Measurements from ENCODE around the gene HMBS. TPM values are rescaled to one million over a fixed set of nuclear protein-coding genes. Genes with fewer than 3 reads are reported as not detected.

The HMBS gene
- total and polyA plus RNA-seq, 2 of the 8 experiments (the other 6 are each of a cell fraction or from before 2014, with no cell fraction given) = 69.3 to 109 TPM

GRCh38 chr11:119092880-119093842 is 8.5 kb downstream of the HMBS start:
- peaks cover 8 to 58% (median 28%) of the 10 kb centered on the region in 4 experiments; a peak in 6 of 8 replicates for H3K36me3 ChIP-seq (ENCODE audit: control insufficient read depth in 2 of 4, insufficient read depth in 4 of 4, low read length in 3 of 4)
- ChIA-PET CTCF (ENCODE audit: partially characterized antibody) (interaction anchor here (0.6 to 1.6 kb wide), 9 partner anchors 9 to 304 kb away, joined by 3 to 5 read pairs (median 3); partner anchors contain the start of genes CBL and NLRX1), POLR2A (ENCODE audit: partially characterized antibody) (interaction anchor here (0.7 to 8.6 kb wide), 26 partner anchors 8 to 224 kb away, joined by 3 to 141 read pairs (median 8); partner anchors contain the start of genes ABCG4, C2CD2L, CBL and DPAGT1)
- H3K4me2 ChIP-seq (ENCODE audit: insufficient read depth in 1 of 2, low read depth in 2 of 2, low read length in 2 of 2) = peak overlapping the region; percentile 95 to 96
- no peak overlapping the region for H3K27ac ChIP-seq (ENCODE audit: low read depth, low read length)
- peak overlapping the region; percentile 89 to 98 (median 95) for H3K9ac ChIP-seq (replicated peaks in 1 of 4; ENCODE audit: extremely low read depth in 1 of 4, low read depth in 3 of 4, low read length in 3 of 4)
- no peak for FAIRE-seq
- H4K8ac ChIP-seq (ENCODE audit: extremely low read depth, insufficient read depth, low read length) = no peak overlapping the region
- no peak overlapping the region for H2BK15ac ChIP-seq (ENCODE audit: low read length)
- peaks cover 0 to 13% (median 3%) of the 10 kb centered on the region in 4 experiments; a peak in 5 of 7 replicates for H3K4me1 ChIP-seq (replicated peaks in 1 of 4; ENCODE audit: control insufficient read depth in 3 of 4, insufficient read depth in 4 of 4, low read length in 3 of 4)
- peak overlapping the region; percentile 85 to 97 (median 92) for H3K4me3 ChIP-seq (ENCODE audit: extremely low read depth in 1 of 4, insufficient read depth in 2 of 4, low read depth in 3 of 4, low read length in 4 of 4)
- H2BK20ac ChIP-seq (ENCODE audit: low read length) = no peak overlapping the region
- peaks cover 10% of the 10 kb centered on the region for H3K79me1 ChIP-seq (ENCODE audit: low read depth, low read length)
- no peak overlapping the region for H3K23ac ChIP-seq (ENCODE audit: insufficient read length)
- H3K27me3 ChIP-seq (replicated peaks in 1 of 4; ENCODE audit: control insufficient read depth in 3 of 4, extremely low read depth in 1 of 4, insufficient read depth in 3 of 4, low read length in 3 of 4) = no peaks in the 10 kb centered on the region
- WGBS, 2 experiments (ENCODE audit: extremely low coverage in 1 of 2, insufficient coverage in 1 of 2, insufficient read length in 1 of 2, insufficient replicate concordance in 2 of 2, low coverage in 1 of 2, low lambda C conversion rate in 2 of 2, missing lambda C conversion rate in 1 of 2) = 74% methylated on average over 12 of the region's 12 CpGs; no CpG with 5 or more reads in 1 of the 2 experiments
- no peak overlapping the region for H4K91ac ChIP-seq (replicated peaks; ENCODE audit: insufficient read length, low read length)
- no peak overlapping the region for H2AFZ ChIP-seq (ENCODE audit: low read length)
- H3K9me3 ChIP-seq (ENCODE audit: insufficient read depth in 2 of 2, low read depth in 1 of 2, low read length in 1 of 2) = no peaks in the 10 kb centered on the region
- no peak overlapping the region for H3K4ac ChIP-seq (replicated peaks; ENCODE audit: insufficient read length, low read depth, low read length)
- no peak overlapping the region for H2BK12ac ChIP-seq (ENCODE audit: low read depth, low read length)
- peaks cover 16 to 18% of the 10 kb centered on the region in 2 experiments for H4K20me1 ChIP-seq (replicated peaks in 1 of 2; ENCODE audit: control insufficient read depth in 1 of 2, insufficient read depth in 2 of 2, low read length in 2 of 2)
- H3K56ac ChIP-seq (replicated peaks; ENCODE audit: insufficient read length, low read depth, low read length) = no peak overlapping the region
- no peak overlapping the region for H2AK5ac ChIP-seq (ENCODE audit: low read depth, low read length)
- no peak overlapping the region for H4K5ac ChIP-seq (ENCODE audit: insufficient read length, low read depth, low read length)
- no peak for DNase-seq (ENCODE audit: low read depth in 1 of 2, low spot score in 2 of 2)
- H3K23me2 ChIP-seq (ENCODE audit: low read depth, low read length) = peaks cover 2% of the 10 kb centered on the region; the same call in 1 of the 2 replicates
- no peak overlapping the region for H3K14ac ChIP-seq (ENCODE audit: insufficient read length)
- H3K18ac ChIP-seq (ENCODE audit: extremely low read depth, low read length) = no peak overlapping the region
- H3K79me2 ChIP-seq (ENCODE audit: control insufficient read depth in 1 of 2, insufficient read depth in 2 of 2, low read length in 2 of 2) = peaks cover 18 to 32% of the 10 kb centered on the region in 2 experiments
- H2BK120ac ChIP-seq (replicated peaks; ENCODE audit: low read depth, low read length) = no peak overlapping the region
- no peak overlapping the region; the same call in 1 of the 2 replicates for H2BK5ac ChIP-seq (ENCODE audit: low read depth, low read length)
- TF ChIP-seq SP4 (IDR thresholded peaks at IDR 0.05; ENCODE audit: low read length) = peak; percentile 48; the same call in 1 of the 2 replicates
